Astrocyte of the hippocampus (primary cell): ENCODE data around the gene EXD3.
"Not testable (repeated sequence)": the region's sequence is repeated elsewhere in the genome, so short reads cannot be mapped to it uniquely, and the experiment has no call there.

Source experiments
- DNase-seq: peaks from one replicate; pipeline ENCODE4 v3.0.0; 2011; ENCODE audit warnings: low read depth, low spot score

The EXD3 gene

GRCh38 chr9:137339908-137340462, 83.0 kb downstream of the EXD3 start:
- not testable (repeated sequence) for DNase-seq

- DNase-seq: no peak
These were observed 83.7 kb downstream of the EXD3 start for GRCh38 chr9:137339045-137339907.

- no peak for DNase-seq
These were observed 86.2 kb downstream of the EXD3 start for GRCh38 chr9:137336735-137337134.

GRCh38 chr9:137333016-137333671, 89.8 kb downstream of the EXD3 start:
- no peak for DNase-seq

- DNase-seq: no peak
These were observed 91.0 kb downstream of the EXD3 start for GRCh38 chr9:137331929-137332328.

- DNase-seq: no peak
These were observed 92.3 kb downstream of the EXD3 start for GRCh38 chr9:137330689-137331088.

GRCh38 chr9:137329590-137329989, 93.4 kb downstream of the EXD3 start:
- DNase-seq: not testable (repeated sequence)

- not testable (repeated sequence) for DNase-seq
These were observed 95.1 kb downstream of the EXD3 start for GRCh38 chr9:137327641-137328550.

GRCh38 chr9:137326445-137327065, 96.4 kb downstream of the EXD3 start:
- no peak for DNase-seq

GRCh38 chr9:137325799-137326198, 97.2 kb downstream of the EXD3 start:
- DNase-seq: no peak

GRCh38 chr9:137325124-137325523, 97.8 kb downstream of the EXD3 start:
- DNase-seq: no peak

- DNase-seq: no peak
These were observed 99.2 kb downstream of the EXD3 start for GRCh38 chr9:137323531-137324331.

- DNase-seq: no peak
These were observed 101.1 kb downstream of the EXD3 start for GRCh38 chr9:137321726-137322361.

- DNase-seq: no peak
These were observed 102.2 kb downstream of the EXD3 start for GRCh38 chr9:137320555-137321384.

GRCh38 chr9:137319739-137320551, 103.0 kb downstream of the EXD3 start:
- DNase-seq: no peak

GRCh38 chr9:137319011-137319738, 103.8 kb downstream of the EXD3 start:
- no peak for DNase-seq

GRCh38 chr9:137318602-137319001, 104.4 kb downstream of the EXD3 start:
- no peak for DNase-seq
